HG02885 (cell line): Measurements from ENCODE around the gene ZNF708.
"Not testable (repeated sequence)": the region's sequence is repeated elsewhere in the genome, so short reads cannot be mapped to it uniquely, and the experiment has no call there.

Source experiments
- ATAC-seq: cut with Tn5 transposase; IDR thresholded peaks from one replicate; pipeline ENCODE4 v1.9.1; 2021; ENCODE audit warnings: mild to moderate bottlenecking; ENCODE audit not compliant: unreplicated experiment, poor library complexity

Gene ZNF708

DNA sequence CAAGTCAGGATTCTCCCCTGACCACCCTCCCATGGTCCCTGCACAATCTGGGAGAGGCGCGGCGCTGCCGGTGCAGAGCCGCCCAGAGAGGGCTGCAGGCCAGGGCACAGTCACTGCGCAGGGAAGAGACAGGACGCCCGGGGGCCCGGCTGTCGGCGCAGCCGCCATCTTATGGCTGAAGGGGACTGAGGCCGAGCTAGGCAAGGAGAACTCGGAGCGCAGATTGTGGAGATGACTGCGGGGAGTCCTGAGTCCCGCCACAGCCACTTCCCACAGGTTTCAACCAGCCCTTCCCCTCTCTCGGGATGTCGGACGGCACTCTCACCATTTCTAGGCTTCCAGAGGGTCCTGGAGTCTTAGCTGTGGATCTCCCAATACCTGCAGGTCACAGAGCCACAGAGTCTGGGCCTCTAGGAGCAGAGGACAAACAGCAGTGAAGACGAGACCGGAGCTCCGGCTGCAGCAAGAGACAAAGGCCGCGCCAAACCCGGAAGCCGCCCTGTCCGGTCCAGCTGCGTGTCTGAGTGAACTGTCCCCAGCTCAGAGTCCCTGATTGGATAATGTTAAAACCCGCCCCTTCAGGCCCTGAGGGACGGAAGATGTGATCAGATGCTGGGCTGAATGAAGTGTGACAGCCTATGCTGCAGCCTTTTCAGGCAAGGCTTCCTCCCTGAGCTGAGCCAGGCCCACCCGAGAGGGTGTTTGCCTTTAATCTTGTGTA is at the start of gene ZNF708:
Gene ZNF708, minus strand, starts transcription at position 526 of the 721 bp plus-strand sequence. Its CDS starts 198 bp downstream, at position 328.
- ATAC-seq: peak; percentile 99

DNA sequence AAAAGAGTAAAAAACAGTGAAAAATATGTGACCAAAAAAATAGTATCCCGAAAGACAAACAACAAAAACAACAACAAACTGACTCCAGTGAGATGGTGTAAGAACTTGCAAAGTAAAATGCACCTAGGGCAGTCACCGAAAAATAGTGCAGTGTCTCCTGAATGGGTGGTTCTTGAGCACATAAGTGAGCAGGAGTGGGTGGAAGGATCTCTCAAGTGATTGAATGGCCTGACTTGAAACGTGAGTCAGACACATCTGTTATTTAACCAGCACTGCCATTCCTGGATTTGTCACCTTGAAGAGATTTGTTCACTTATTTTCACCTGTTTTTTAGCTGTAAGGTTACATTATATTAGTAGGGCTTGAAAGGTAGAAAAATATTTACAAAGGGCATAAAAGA is 33.1 kb upstream of the ZNF708 start:
- no peak for ATAC-seq

DNA sequence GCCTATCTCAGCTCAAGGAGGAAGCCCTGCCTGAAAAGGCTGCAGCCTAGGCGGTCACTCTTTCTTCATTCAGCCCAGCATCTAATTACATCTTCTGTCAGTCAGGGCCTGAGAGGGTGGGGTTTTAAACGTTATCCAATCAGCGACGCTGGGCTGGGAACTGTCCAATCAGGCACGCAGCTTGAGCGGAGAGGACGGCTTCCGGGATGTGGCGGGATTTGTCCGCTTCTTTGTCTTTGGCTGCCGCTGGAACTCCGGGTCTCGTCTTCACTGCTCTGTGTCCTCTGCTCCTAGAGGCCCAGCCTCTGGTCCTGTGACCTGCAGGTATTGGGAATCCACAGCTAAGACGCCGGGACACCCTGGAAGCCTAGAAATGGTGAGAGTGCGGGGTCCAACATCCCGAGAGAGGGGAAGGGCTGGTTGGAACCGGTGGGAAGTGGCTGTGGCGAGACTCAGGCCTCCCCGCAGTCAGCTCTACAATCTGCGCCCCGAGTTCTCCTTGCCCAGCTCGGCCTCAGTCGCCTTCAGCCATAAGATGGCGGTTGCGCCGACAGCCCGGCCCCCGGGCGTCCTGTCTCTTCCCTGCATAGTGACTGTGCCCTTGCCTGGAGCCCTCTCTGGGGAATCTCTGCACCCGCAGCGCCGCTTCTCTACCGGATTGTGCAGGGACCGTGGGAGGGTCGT is 29.7 kb upstream of the ZNF708 start, which contains the start of gene ZNF738:
Gene ZNF738, plus strand, starts transcription at position 233 of the 684 bp plus-strand sequence. Its CDS starts 141 bp downstream, at position 374.
- ATAC-seq: peak; percentile 96

DNA sequence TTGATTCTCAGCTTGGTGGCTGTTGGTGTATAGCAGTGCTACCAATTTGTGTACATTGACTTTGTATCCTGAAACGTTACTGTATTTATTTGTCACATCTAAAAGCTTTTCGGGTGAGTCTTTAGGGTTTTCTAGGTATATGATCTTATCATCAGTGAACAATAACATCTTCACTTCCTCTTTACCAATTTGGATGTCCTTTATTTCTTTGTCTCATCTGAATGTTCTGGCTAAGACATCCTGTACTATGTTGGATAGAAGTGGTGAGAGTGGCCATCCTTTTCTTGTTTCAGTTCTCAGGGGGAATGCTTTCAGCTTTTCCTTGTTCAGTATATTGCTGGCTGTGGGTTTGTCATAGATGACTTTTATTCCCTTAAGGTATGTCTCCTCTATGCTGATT is 23.6 kb upstream of the ZNF708 start:
- no peak for ATAC-seq

DNA sequence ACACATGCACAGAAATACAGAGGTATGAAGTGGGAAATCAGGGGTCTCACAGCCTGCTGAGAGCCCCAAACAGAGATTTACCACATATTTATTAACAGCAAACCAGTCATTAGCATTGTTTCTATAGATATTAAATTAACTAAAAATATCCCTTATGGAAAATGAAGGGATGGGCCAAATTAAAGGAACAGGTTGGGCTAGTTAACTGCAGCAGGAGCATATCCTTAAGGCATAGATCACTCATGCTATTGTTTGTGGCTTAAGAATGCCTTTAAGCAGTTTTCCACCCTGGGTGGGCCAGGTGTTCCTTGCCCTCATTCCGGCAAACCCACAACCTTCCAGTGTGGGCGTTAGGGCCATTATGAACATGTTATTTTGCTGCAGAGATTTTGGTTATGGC is 15.6 kb upstream of the ZNF708 start:
- not testable (repeated sequence) for ATAC-seq

DNA sequence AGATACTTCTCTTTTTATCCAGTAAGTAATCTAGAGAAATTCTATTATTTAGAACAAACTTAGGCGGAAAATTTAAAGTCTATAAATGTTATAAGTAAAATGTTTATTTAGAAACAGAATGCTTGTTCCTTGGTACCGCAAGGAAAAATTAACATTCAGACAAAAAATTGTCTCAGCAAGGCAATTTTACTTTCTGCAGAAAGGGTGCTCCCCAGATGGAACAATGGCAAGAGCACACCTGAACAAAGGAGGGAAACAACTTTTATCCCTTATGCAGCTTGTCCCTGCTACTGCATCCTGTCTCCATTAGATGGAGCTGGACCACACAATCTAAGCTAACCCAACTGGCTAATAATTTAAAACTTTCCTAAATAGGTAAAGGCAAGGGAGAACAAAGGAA is 6.5 kb upstream of the ZNF708 start:
- no peak for ATAC-seq

DNA sequence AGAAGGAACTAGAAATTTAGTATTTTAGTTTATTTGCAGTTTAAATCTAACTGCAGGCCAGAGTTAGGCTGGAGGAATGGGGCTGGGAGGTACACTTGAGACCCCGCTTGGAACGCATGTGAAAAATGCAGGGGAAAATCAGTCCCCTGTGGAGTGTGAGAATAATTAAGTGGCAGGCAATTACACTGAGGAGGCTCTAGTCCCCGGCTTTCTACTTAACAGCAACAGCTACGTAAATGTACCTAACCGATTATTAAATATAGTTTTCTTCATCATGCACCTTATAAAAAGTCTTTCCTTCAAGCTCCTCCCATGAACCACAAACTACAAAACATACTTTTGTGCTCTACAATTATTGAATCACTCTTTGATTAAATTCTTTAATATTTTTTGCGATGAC is 804 bp downstream of the ZNF708 start:
- no peak for ATAC-seq

DNA sequence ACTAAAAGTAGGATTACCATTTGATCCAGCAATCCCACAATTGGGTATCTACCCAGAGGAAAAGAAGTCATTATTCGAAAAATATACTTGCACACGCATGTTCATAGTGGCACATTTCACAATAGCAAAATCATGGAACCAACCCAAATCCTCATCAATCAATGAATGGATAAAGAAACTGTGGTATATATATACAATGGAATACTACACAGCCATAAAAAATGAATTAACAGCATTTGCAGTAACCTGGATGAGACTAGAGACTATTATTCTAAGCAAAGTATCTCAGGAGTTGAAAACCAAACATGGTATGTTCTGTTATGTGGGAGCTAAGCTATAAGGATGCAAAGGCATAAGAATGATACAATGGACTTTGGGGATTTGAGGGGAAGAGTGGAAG is 3.0 kb downstream of the ZNF708 start:
- no peak for ATAC-seq

DNA sequence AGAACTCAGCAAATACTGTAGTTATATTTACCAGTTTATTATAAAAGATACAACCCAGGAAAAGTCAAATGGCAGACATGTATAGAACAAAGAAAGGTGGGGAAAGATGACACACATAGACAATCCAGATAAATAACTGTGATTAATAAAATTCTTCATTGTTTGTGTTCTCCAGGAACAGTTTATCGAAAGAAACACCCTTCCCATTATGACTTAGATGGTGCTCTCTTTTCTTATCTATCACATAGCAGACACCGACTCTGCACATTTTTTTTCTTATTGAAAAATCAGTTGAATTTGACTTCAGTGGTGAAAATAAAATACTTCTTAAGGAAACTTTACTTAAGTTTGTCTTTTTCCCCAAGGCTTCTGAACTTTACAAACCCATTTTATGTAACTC is 6.2 kb downstream of the ZNF708 start:
- ATAC-seq: no peak

DNA sequence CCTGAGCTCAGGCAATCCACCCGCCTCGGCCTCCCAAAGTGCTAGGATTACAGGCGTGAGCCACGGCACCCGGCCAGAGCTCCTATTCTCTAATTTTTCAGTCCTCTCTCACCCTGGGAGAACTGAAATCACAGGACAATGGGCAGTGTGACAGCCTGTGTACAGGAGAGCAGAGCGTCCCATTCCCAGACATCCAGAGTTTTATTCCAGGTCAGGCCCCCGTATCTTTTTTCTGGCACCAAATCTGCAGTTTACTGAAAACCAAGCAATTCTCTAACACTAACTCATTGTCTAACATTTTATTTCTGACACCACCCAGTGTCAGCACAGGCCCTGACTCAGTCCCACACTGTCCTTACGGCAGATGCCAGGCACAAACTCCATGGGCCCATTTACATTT is 6.7 kb downstream of the ZNF708 start:
- no peak for ATAC-seq

DNA sequence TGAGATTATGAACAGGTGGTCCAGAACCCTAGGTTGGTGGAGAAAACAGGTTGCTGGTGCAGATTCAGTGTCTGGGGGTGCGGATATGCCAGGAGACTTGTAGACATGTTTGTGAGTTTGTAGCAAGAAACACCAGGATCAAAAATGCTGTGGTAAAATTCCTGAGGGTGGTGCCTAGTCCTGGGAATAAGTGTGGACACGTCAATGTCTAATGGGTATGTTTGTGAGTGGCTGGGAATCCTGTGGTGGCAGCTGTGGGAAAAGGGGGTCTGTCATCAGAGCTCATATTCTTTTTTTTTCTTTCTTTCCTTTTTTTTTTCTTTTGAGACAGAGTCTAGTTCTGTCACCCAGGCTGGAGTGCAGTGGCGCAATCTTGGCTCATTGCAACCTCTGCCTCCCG is 7.2 kb downstream of the ZNF708 start:
- ATAC-seq: no peak

DNA sequence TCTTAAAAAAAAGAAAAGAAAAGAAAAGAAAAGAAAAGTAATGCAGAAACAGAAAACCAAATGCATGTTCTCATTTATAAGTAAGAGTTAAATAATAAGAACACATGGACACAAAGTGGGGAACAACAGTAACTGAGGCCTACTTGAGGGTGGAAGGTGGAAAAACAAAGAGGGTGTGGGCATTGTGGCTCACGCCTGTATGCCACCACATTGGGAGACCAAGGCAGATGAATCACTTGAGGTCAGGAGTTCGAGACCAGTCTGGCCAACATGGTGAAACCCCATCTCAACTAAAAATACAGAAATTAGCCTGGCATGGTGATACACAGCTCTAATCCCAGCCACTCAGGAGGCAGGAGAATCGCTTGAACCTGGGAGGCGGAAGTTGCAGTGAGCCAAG is 8.1 kb downstream of the ZNF708 start:
- ATAC-seq: no peak

DNA sequence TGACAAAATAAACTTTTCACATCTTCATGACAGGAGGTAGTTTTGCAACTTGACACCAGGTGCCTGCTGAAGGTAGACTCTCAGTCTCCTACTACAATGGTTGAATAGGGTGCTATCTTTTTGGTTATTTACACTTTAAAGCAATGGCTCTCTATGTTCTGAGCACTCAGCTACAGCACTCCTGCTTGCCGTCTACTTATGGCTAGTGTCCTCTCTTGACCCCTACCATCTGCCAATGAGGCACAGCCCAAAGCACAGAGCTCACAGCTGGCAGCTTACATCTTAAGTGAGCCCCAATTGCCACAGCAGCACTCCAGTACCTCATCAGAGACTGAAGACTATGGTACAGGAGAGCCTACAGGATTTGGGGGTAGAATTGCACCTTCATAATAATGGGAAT is 11.4 kb downstream of the ZNF708 start:
- ATAC-seq: no peak

DNA sequence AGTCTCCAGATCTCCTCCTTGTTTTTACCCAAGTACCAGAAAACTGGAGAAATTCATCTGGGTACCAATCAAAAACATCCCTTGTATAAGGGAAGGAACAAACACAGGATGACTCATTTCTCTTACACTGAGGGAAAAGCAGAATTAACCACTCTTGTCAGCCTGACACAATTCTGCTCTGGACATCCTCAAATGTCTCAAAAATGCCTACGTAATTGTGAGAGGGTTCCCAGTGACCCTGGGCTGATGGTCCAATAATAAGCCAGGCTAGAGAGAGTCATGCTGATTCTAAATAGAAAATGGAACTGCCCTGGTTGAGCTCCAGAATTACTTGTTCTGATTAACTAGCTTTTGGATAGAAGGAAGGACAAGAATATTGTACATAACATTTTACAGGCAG is 14.5 kb downstream of the ZNF708 start:
- ATAC-seq: no peak

DNA sequence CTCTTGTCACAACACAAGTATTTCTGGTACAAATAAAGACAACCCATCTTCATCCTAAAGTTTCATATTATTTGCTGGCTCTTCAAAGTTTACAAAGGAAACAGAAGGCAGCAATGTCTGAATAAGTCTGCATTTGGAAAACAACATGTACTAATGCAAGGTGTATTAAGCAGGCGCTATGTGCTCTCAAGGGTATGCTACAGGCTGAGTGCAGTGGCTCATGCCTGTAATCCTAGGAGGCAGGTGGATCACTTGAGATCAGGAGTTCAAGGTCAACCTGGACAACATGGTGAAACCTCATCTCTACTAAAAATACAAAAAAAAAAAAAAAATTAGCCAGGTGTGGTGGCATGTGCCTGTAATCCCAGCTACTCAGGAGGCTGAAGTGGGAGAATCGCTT is 16.4 kb downstream of the ZNF708 start:
- ATAC-seq: not testable (repeated sequence)

DNA sequence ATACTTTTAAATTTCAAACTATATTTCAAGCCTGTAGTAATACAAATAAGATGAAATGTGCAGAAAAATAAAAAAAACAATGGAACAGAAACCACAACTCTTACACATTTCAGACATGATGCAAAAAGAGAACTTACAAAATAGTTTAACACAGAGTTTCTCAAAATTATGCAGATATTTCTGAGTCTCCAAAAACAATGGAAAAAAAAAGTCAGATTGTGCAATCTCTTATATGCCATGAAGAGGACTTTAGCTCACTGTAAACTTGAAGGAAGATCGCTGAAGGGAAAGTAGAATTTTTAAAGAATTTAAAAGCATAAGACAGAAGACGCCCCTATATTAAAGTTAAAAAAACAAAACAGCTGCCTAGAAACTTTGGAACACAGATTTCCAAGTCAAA is 20.4 kb downstream of the ZNF708 start:
- ATAC-seq: no peak

DNA sequence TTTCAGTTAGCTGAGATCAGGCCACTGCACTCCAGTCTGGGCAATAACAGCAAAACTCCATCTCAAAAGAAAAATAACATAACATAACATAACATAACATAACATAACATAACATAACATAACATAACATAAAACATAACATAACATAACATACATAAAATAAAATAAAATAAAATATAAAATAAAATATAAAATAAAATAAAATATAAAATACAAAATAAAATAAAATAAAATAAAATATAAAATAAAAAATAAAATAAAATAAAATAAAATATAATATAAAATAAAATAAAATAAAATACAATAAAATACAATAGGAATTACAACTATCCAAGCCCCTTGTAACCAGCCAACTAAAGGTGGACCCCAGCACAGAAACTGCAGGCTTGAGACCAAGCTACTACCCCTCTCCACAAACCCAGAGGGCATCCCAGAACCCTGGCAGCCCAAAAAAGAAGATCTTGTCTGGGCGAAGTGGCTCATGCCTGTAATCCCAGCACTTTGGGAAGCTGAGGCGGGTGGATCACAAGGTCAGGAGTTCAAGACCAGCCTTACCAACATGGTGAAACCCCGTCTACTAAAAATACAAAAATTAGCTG is 22.2 kb downstream of the ZNF708 start:
- not testable (repeated sequence) for ATAC-seq

DNA sequence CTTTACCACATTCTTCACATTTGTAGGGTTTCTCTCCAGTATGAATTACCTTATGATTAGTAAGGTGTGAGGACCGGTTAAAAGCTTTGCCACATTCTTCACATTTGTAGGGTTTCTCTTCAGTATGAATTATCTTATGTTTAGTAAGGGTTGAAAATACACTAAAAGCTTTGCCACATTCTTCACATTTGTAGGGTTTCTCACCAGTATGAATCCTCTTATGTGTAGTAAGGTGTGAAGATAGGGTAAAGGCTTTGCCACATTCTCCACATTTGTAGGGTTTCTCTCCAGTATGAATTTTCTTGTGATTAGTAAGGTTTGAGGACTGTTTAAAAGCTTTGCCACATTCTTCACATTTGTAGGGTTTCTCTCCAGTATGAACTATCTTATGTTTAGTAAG is 35.4 kb downstream of the ZNF708 start:
- not testable (repeated sequence) for ATAC-seq

DNA sequence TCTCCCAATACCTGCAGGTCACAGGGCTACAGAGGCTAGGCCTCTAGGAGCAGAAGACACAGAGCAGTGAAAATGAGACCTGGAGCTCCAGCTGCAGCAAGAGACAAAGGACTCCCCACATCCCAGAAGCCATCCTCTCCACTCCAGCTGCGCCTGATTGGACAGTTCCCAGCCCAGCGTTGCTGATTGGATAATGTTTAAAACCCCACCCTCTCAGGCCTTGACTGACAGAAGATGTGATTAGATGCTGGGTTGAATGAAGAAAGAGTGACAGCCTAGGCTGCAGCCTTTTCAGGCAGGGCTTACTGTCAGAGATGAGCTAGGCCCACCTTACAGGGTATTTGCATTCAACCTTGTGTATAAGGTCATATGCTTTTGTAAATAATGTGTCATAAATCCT is 59.4 kb downstream of the ZNF708 start:
- ATAC-seq: no peak

DNA sequence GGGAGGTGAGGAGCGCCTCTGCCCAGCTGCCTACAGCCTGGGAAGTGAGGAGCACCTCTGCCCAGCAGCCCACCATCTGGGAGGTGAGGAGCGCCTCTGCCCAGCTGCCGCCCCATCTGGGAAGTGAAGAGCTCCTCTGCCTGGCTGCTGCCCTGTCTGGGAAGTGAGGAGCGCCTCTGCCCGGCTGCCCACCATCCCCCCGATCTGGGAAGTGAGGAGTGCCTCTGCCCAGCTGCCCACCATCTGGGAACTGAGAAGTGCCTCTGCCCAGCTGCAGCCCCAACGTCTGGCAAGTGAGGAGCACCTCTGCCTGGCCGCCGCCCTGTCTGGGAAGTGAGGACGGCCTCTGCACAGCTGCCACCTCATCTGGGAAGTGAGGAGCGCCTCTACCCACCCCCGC is 64.3 kb downstream of the ZNF708 start:
- ATAC-seq: no peak

DNA sequence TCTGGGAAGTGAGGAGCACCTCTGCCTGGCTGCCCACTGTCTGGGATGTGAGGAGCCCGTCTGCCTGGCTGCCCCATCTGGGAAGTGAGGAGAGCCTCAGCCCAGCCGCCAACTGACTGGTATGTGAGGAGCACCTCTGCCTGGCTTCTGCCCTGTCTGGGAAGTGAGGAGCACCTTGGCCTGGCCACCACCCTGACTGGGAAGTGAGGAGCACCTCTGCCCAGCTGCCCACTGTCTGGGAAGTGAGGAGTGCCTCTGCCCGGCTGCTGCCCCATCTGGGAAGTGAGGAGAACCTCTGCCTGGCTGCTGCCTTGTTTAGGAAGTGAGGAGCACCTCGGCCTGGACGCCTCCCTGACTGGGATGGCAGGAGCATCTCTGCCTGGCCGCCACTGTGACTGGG is 64.8 kb downstream of the ZNF708 start:
- no peak for ATAC-seq
